ENCODE data around the gene PRR29.

Gene PRR29

DNA sequence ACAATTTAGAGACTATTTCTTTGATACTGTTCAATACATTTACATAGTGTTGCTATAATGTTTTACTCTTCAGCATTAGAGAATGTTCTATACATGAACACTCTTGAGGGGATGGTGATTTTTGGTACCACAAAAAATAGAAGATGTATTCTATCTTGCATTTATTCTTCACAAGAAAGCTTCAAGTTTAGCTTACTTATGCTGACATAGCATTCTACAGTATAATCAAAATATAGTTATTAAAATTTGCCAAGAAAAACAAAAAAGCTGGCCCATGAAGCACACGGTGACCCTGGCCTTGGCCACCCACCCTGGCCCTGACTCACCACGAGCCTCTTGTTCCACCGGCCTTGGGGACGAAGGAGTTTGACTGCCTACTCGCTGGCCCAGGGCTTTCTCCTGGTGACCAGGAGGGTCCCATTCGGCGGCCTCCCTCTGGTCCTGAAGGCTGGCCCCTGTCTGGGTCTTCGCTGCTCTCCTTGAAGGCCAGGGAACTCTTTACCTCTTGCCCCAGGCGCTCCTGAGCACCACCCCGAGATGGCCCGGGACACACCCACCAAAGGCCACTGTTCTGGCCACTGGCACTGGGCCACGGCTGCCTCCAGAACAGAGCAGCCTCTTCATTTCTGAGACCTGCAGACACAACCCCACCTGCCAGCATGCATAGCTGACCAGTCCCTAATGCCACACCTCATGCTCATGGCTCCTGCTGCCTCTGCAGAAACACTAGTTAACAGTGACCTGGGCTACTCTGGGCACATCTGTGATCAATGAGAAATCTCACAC lies 44.7 kb downstream of the PRR29 start:
- no peak for DNase-seq (ENCODE audit: low read depth)

GRCh38 chr17:64045176-64045575 lies 47.0 kb downstream of the PRR29 start:
- DNase-seq (ENCODE audit: low read depth), result no peak

GRCh38 chr17:64048805-64049204 lies 50.7 kb downstream of the PRR29 start:
- no peak for DNase-seq (ENCODE audit: low read depth)

DNA sequence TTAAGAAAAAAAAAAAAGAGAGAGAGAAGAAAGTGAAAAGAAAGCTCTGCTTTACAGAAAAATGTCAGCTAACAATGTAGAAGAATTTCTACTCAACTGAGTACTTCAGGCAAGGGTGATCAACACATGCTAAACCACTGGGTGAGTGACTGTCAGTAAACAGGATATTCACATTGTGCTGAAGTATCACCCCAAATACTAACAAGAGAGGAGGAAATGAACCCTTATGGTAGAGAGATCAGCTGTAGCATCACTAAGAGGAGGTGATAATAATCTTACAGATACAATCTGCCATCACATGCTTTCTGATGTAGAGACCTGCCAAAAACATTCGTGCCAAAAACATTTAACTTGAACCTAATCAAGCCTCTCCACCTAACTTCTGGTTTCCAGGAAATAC lies 53.0 kb downstream of the PRR29 start:
- no peak for DNase-seq (ENCODE audit: low read depth)

GRCh38 chr17:64053101-64053500 lies 55.0 kb downstream of the PRR29 start:
- DNase-seq (ENCODE audit: low read depth), result no peak
